ENCODE results near the gene KDELR3. TPM values are rescaled to one million over a fixed set of nuclear protein-coding genes. Genes with fewer than 3 reads are reported as not detected.

KDELR3 gene
- total RNA-seq, 1 experiment from 2014 or later: 7.3 TPM

GRCh38 chr22:38490915-38491314 is 23.0 kb downstream of the KDELR3 start:
- Histone ChIP-seq H3K56ac (ENCODE audit: insufficient read length, low read depth, low read length) (no peak overlapping the region), H3K23ac (ENCODE audit: insufficient read length, low read depth, low read length) (no peak overlapping the region), H4K5ac (ENCODE audit: insufficient read length, low read depth, low read length) (no peak overlapping the region), H3K9ac (ENCODE audit: extremely low read depth, insufficient read length, low read length) (no peak overlapping the region), H2AK5ac (ENCODE audit: insufficient read length, low read length) (no peak overlapping the region), H2BK120ac (ENCODE audit: low read depth, low read length, poor library complexity, severe bottlenecking) (no peak overlapping the region), H3K27ac (ENCODE audit: insufficient read length, low read depth, low read length) (no peak overlapping the region), H3K4me1 (ENCODE audit: insufficient read depth, low read length) (no peaks in the 10 kb centered on the region), H2BK15ac (ENCODE audit: low read depth, low read length) (no peak overlapping the region), H3T11ph (ENCODE audit: low read length) (no peak overlapping the region), H3K9me3 (ENCODE audit: control insufficient read depth, low read depth, low read length) (no peaks in the 10 kb centered on the region), H3K4ac (ENCODE audit: low read depth, low read length) (no peak overlapping the region), H4K8ac (replicated peaks; ENCODE audit: insufficient read length, low read depth, low read length) (no peak overlapping the region), H3K14ac (ENCODE audit: insufficient read depth, low read length) (no peak overlapping the region), H3K79me1 (ENCODE audit: insufficient read depth, low read depth, low read length, poor library complexity, severe bottlenecking) (no peaks in the 10 kb centered on the region), H2BK12ac (ENCODE audit: insufficient read length, low read depth, low read length) (no peak overlapping the region), H2BK5ac (ENCODE audit: insufficient read length, low read length) (no peak overlapping the region), H3K79me2 (ENCODE audit: insufficient read depth, low read length) (no peaks in the 10 kb centered on the region), H4K91ac (ENCODE audit: insufficient read length, low read depth, low read length) (no peak overlapping the region), H3K4me2 (ENCODE audit: insufficient read depth, insufficient read length, low read length) (no peak overlapping the region), H3K18ac (ENCODE audit: insufficient read length, low read depth, low read length) (no peak overlapping the region), H3K27me3 (ENCODE audit: insufficient read depth, low read length) (no peaks in the 10 kb centered on the region), H3K23me2 (ENCODE audit: insufficient read length, low read depth, low read length, poor library complexity, severe bottlenecking) (no peaks in the 10 kb centered on the region), H2BK20ac (ENCODE audit: low read depth, low read length, poor library complexity, severe bottlenecking) (no peak overlapping the region), H4K20me1 (ENCODE audit: control insufficient read depth, insufficient read depth, insufficient read length) (no peaks in the 10 kb centered on the region), H2AFZ (ENCODE audit: low read length) (no peak overlapping the region)
- H3K4me1 Mint-ChIP-seq: peaks cover 19 to 41% of the 10 kb centered on the region in 2 experiments
- no peak for DNase-seq
- H3K27me3 Mint-ChIP-seq (ENCODE audit: low read depth): no peaks in the 10 kb centered on the region; the same call in 1 of the 2 replicates
- H3K9me3 Mint-ChIP-seq: no peaks in the 10 kb centered on the region
- H3K4me3 Mint-ChIP-seq: no peak overlapping the region
- no CpG with 5 or more reads among the region's 1 CpG for WGBS (ENCODE audit: extremely low coverage, insufficient read length, low lambda C conversion rate)
- peak overlapping the region; percentile 60 to 97 (median 94); a peak in 6 of 7 replicates for H3K27ac Mint-ChIP-seq
- no peak for TF ChIP-seq CTCF (conservative IDR thresholded peaks at IDR 0.05)
- peaks cover 80 to 95% (median 93%) of the 10 kb centered on the region in 3 experiments for H3K36me3 Mint-ChIP-seq (ENCODE audit: insufficient read depth in 1 of 3, low read depth in 3 of 3)

All from H9 (cell line).